ENCODE results near the gene RREB1.

DNA sequence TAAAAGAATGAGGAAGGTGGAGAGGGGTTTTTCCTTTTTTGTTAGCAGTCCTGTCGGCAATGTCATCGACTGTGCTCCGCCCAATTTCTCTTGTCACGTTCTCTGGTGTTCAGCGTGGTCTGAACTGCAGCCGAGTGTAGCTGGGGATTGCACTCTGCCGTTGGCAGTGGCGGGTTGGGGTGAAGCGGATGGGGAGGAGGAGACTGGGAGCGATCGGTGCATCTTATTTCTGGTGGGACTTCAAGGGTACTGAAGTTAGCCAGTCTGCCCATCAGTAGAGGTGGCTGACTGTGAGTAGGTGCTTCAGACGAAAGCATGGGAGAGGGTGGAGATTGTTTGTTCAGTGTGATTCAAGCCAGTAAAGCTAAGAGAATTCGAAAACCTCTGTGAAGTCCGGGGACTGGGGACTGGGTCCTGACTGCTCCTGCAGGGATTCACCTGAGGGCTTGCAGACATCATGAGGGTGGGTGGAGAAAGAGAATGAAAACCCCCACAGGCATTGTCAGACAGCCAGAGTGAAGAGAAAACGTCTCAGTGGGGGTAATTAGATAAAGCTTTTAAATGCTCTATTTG is 5.1 kb downstream of the RREB1 start:
- no peak for TF ChIP-seq CTCF (conservative IDR thresholded peaks at IDR 0.05; ENCODE audit: low read depth, low read length)
- TF ChIP-seq EZH2 (IDR thresholded peaks at IDR 0.05; ENCODE audit: borderline replicate concordance, low read depth, low read length, poor library complexity, severe bottlenecking): no peak
